HG02870 (cell line): ENCODE results near the gene SCN3B.
A peak's percentile ranks its signal among the peaks of the same experiment; 100 is the strongest.

Source experiments
- ATAC-seq: cut with Tn5 transposase; IDR thresholded peaks from one replicate; pipeline ENCODE4 v1.9.1; 2021; ENCODE audit warnings: mild to moderate bottlenecking, moderate library complexity; ENCODE audit not compliant: unreplicated experiment

SCN3B gene

GRCh38 chr11:123659311-123659710 lies 4.9 kb upstream of the SCN3B start:
- ATAC-seq, result no peak

GRCh38 chr11:123653827-123654565 lies 428 bp downstream of the SCN3B start:
- peak; percentile 29 for ATAC-seq

- ATAC-seq, result no peak
Measured at GRCh38 chr11:123653483-123653826, 969 bp downstream of the SCN3B start.

- ATAC-seq, result no peak
Measured at GRCh38 chr11:123652599-123652998, 1.8 kb downstream of the SCN3B start.

GRCh38 chr11:123650901-123651300 lies 3.5 kb downstream of the SCN3B start:
- no peak for ATAC-seq

GRCh38 chr11:123645286-123645975 lies 9.0 kb downstream of the SCN3B start:
- no peak for ATAC-seq

GRCh38 chr11:123642435-123642834 lies 12.0 kb downstream of the SCN3B start:
- no peak for ATAC-seq

- no peak for ATAC-seq
Measured at GRCh38 chr11:123641495-123641840, 13.0 kb downstream of the SCN3B start.

GRCh38 chr11:123640677-123641494 lies 13.5 kb downstream of the SCN3B start:
- peak; percentile 76 for ATAC-seq

- ATAC-seq, result no peak
Measured at GRCh38 chr11:123640029-123640428, 14.4 kb downstream of the SCN3B start.

- no peak for ATAC-seq
Measured at GRCh38 chr11:123630126-123630608, 24.3 kb downstream of the SCN3B start.

- ATAC-seq, result no peak
Measured at GRCh38 chr11:123628936-123629683, 25.3 kb downstream of the SCN3B start.

GRCh38 chr11:123624974-123625373 lies 29.4 kb downstream of the SCN3B start:
- no peak for ATAC-seq

- no peak for ATAC-seq
Measured at GRCh38 chr11:123622576-123622975, 31.8 kb downstream of the SCN3B start.

- no peak for ATAC-seq
Measured at GRCh38 chr11:123616505-123617198, 37.8 kb downstream of the SCN3B start.

- no peak for ATAC-seq
Measured at GRCh38 chr11:123611698-123612097, 42.7 kb downstream of the SCN3B start.

- ATAC-seq, result no peak
Measured at GRCh38 chr11:123608945-123609344, 45.5 kb downstream of the SCN3B start.

- ATAC-seq, result no peak
Measured at GRCh38 chr11:123608371-123608770, 46.1 kb downstream of the SCN3B start.

GRCh38 chr11:123607781-123608180 lies 46.6 kb downstream of the SCN3B start:
- ATAC-seq, result no peak

- no peak for ATAC-seq
Measured at GRCh38 chr11:123603666-123604065, 50.8 kb downstream of the SCN3B start.
